Naive B cell (primary cell): Measurements from ENCODE around the gene GRK1. TPM values are rescaled to one million over a fixed set of nuclear protein-coding genes. Genes with fewer than 3 reads are reported as not detected.
A peak's percentile ranks its signal among the peaks of the same experiment; 100 is the strongest.
"Not testable (repeated sequence)": the region's sequence is repeated elsewhere in the genome, so short reads cannot be mapped to it uniquely, and the experiment has no call there.

Experiments used
- ATAC-seq, 2 donors: fragments of 150-1000 bp; cut with Tn5 transposase; 2 replicates each; pipeline ENCODE4 v1.10.0; 2021; ENCODE audit warnings: low read depth in 2 of 2, mild to moderate bottlenecking in 2 of 2, moderate library complexity in 2 of 2
- DNase-seq: peaks from one replicate; pipeline ENCODE4 v3.0.0; 2022
- H3K27ac Mint-ChIP-seq, 6 donors: one replicate each; pipeline ENCODE4 v1.8.0; 2020 to 2022; ENCODE audit warnings: mild to moderate bottlenecking in 6 of 6, mixed read lengths in 6 of 6, moderate library complexity in 5 of 6, inconsistent platforms in 2 of 6
- H3K27me3 Mint-ChIP-seq, 3 donors: one replicate each; pipeline ENCODE4 v1.8.0; 2021 to 2022; ENCODE audit warnings: mixed read lengths in 3 of 3, mild to moderate bottlenecking in 1 of 3
- H3K36me3 Mint-ChIP-seq, 2 donors: one replicate each; pipeline ENCODE4 v1.8.0; 2020 to 2022; ENCODE audit warnings: mixed read lengths in 2 of 2, inconsistent platforms in 1 of 2, mild to moderate bottlenecking in 1 of 2
- H3K4me1 Mint-ChIP-seq, 3 donors: one replicate each; pipeline ENCODE4 v1.8.0; 2020 to 2022; ENCODE audit warnings: mixed read lengths in 3 of 3, inconsistent platforms in 1 of 3, mild to moderate bottlenecking in 1 of 3, moderate library complexity in 1 of 3
- H3K4me3 Mint-ChIP-seq, 8 donors: one replicate each; pipeline ENCODE4 v1.8.0; 2020 to 2022; ENCODE audit warnings: mild to moderate bottlenecking in 8 of 8, mixed read lengths in 8 of 8, moderate library complexity in 8 of 8, inconsistent platforms in 2 of 8
- H3K9me3 Mint-ChIP-seq, 7 donors: one replicate each; pipeline ENCODE4 v1.8.0; 2020 to 2022; ENCODE audit warnings: mixed read lengths in 7 of 7, mild to moderate bottlenecking in 5 of 7, inconsistent platforms in 2 of 7, moderate library complexity in 1 of 7
- polyA plus RNA-seq, 6 donors: library from polyadenylated mRNA; unstranded; fragments of 300-500 nt; fragmentation: Illumina TruSeq; gene quantifications; one replicate each; pipeline ENCODE4 v1.2.3, GENCODE V29; 2021; ENCODE audit warnings: low read depth in 6 of 6

GRK1 gene
- polyA plus RNA-seq, 6 donors from 2014 or later, result not detected

DNA sequence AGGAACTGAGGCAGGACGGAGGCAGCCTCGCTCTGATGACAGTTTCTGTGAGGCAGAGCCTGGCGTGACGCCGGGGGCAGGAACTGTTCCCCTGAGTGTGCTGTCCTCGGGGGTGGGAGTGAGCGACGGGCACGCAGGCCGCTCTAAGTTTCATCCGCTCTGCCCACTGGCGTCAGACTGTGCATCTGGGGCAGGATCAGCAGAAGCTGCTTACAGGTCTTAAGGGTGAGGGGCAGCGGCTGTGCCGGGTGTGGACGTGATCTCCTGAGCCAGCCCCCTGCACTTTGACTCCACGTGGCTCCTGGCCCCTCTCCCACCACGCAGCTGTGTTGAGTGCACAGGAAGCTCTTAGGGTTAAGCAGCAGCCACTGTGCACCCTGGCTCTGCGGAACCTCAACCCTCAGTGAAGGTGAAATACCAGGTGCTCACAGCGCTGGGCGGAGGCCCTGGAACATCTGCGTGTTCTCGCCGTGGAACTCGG, 1.5 kb downstream of the GRK1 start:
- Mint-ChIP-seq H3K9me3 (no peaks in the 10 kb centered on the region), H3K27me3 (peaks cover 12 to 38% (median 25%) of the 10 kb centered on the region in 3 donors), H3K4me3 (no peak overlapping the region), H3K27ac (peak overlapping the region in 1 of 6 donors; percentile 21), H3K4me1 (no peaks in the 10 kb centered on the region), H3K36me3 (no peaks in the 10 kb centered on the region)
- DNase-seq, result no peak
- no peak for ATAC-seq

GRCh38 chr13:113669231-113669754, 2.3 kb downstream of the GRK1 start:
- Mint-ChIP-seq H3K27me3 (peaks cover 6 to 31% (median 23%) of the 10 kb centered on the region in 3 donors), H3K9me3 (no peaks in the 10 kb centered on the region), H3K27ac (peak overlapping the region in 1 of 6 donors; percentile 85), H3K36me3 (no peaks in the 10 kb centered on the region), H3K4me1 (no peaks in the 10 kb centered on the region), H3K4me3 (no peak overlapping the region)
- ATAC-seq (no peak), DNase-seq (no peak)

DNA sequence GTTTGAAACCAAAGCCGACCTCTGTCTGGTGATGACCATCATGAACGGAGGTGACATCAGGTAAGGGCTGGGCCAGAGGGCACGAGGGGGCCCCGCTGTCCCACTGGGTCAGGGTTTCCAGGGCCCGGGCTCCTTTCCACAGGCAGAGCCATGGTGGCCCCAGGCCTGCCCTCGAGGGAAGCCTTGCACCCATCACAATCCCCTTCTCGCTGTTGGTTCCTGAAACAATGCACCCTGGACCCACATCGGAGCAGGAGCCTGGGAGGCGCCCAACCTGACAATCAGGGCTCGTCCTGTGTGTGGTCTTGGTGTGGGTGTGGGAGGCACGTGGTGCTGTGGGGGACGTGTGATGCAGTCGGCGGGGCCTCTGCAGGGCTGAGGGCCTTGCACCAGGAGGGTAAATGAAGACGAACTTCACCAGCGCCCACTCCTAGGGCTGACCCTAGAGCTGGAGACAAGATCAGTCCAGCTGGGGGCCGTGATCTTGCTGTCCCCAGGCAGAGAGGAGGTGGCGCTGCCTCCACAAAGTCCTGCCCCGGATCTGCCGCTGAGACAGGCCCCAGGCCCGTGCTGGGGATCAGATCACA, 2.8 kb downstream of the GRK1 start:
- H3K27ac Mint-ChIP-seq, result peak overlapping the region in 1 of 6 donors; percentile 61
- H3K36me3 Mint-ChIP-seq, result no peaks in the 10 kb centered on the region
- H3K27me3 Mint-ChIP-seq, result peaks cover 6 to 25% (median 17%) of the 10 kb centered on the region in 3 donors
- H3K4me1 Mint-ChIP-seq, result no peaks in the 10 kb centered on the region
- no peak overlapping the region for H3K4me3 Mint-ChIP-seq
- DNase-seq (no peak), ATAC-seq (no peak)
- H3K9me3 Mint-ChIP-seq, result no peaks in the 10 kb centered on the region

DNA sequence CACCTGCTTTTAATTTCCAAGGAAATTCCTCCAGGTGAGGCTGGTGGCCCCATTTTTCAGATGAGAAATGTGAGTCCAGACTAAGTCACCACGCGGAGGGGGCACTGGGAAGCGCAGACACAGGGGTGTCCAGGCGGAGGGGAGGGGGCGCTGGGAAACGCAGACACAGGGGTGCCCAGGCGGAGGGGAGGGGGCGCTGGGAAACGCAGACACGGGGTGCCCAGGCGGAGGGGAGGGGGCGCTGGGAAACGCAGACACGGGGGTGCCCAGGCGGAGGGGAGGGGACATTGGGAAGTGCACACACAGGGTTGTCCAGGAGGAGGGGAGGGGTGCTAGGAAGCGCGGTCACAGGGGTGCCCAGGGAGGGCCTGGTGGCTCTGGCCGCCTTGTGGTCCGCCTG, 3.5 kb downstream of the GRK1 start:
- Mint-ChIP-seq H3K9me3 (no peaks in the 10 kb centered on the region), H3K36me3 (no peaks in the 10 kb centered on the region), H3K27me3 (peaks cover 6 to 19% (median 16%) of the 10 kb centered on the region in 3 donors), H3K4me1 (no peaks in the 10 kb centered on the region), H3K27ac (no peak overlapping the region), H3K4me3 (no peak overlapping the region)
- no peak for DNase-seq
- ATAC-seq, result no peak

GRCh38 chr13:113671066-113672001, 4.3 kb downstream of the GRK1 start:
- no peaks in the 10 kb centered on the region for H3K4me1 Mint-ChIP-seq
- no peak for ATAC-seq
- H3K4me3 Mint-ChIP-seq, result no peak overlapping the region
- peaks cover 6 to 19% (median 16%) of the 10 kb centered on the region in 3 donors for H3K27me3 Mint-ChIP-seq
- no peaks in the 10 kb centered on the region for H3K36me3 Mint-ChIP-seq
- no peak for DNase-seq
- H3K27ac Mint-ChIP-seq, result no peak overlapping the region
- no peaks in the 10 kb centered on the region for H3K9me3 Mint-ChIP-seq

DNA sequence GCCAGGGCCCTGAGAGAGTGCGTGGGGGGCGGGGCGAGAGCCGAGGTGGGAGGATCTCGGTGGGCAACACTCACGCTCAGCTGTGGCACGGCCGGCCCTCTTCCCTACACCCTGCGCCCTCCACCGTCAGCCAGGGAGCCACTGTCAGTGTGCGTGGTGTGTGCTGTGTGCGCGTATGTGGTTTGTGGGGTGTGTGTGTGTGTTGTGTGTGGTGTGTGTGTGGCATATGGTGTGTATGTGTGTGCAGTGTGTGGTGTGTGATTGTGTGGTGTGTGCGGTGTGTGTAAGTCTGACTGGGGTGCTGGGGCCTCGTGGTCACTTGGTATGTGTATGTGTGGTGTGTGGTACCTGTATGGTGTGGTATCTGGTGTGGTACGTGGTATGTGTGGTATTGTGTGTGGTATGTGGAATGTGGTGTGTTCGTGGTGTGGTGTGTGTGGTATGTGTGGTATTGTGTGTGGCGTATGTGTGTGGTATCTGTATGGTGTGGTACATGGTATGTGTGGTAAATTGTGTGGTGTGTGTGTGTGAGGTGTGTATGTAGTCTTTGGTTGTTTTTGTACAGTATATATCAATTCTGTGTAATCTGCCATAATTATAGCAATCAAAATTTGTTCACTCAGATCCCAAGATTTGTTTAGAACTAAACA, 5.1 kb downstream of the GRK1 start:
- Mint-ChIP-seq H3K27me3 (peaks cover 6 to 19% (median 16%) of the 10 kb centered on the region in 3 donors), H3K4me1 (no peaks in the 10 kb centered on the region), H3K9me3 (no peaks in the 10 kb centered on the region), H3K27ac (peak overlapping the region in 1 of 6 donors; percentile 21), H3K4me3 (peak overlapping the region in 2 of 8 donors; percentile 18 to 21), H3K36me3 (no peaks in the 10 kb centered on the region)
- DNase-seq, result no peak
- ATAC-seq, result no peak

- Mint-ChIP-seq H3K4me1 (peaks cover 4 to 16% (median 6%) of the 10 kb centered on the region in 3 donors), H3K4me3 (peak overlapping the region in 4 of 8 donors; percentile 48 to 80 (median 52)), H3K27ac (no peak overlapping the region), H3K36me3 (no peaks in the 10 kb centered on the region), H3K9me3 (peaks cover 0 to 6% (median 0%) of the 10 kb centered on the region in 7 donors), H3K27me3 (peaks cover 0 to 14% (median 0%) of the 10 kb centered on the region in 3 donors)
- DNase-seq (no peak), ATAC-seq (no peak)
Observed at GRCh38 chr13:113722921-113723320, 55.9 kb downstream of the GRK1 start.

- Mint-ChIP-seq H3K27me3 (peaks cover 0 to 17% (median 0%) of the 10 kb centered on the region in 3 donors), H3K27ac (peak overlapping the region in 1 of 6 donors; percentile 90), H3K9me3 (peaks cover 0 to 6% (median 0%) of the 10 kb centered on the region in 7 donors), H3K36me3 (no peaks in the 10 kb centered on the region), H3K4me3 (peak overlapping the region in 4 of 8 donors; percentile 7 to 82 (median 65)), H3K4me1 (peaks cover 4 to 16% (median 6%) of the 10 kb centered on the region in 3 donors)
- DNase-seq (no peak), ATAC-seq (no peak)
Observed at GRCh38 chr13:113723410-113724015, 56.5 kb downstream of the GRK1 start.

GRCh38 chr13:113724016-113724758, 57.2 kb downstream of the GRK1 start:
- H3K4me1 Mint-ChIP-seq, result peaks cover 4 to 16% (median 6%) of the 10 kb centered on the region in 3 donors
- peaks cover 0 to 23% (median 0%) of the 10 kb centered on the region in 3 donors for H3K27me3 Mint-ChIP-seq
- peak overlapping the region; percentile 44 to 85 (median 77) for H3K4me3 Mint-ChIP-seq
- DNase-seq (no peak), ATAC-seq (no peak)
- H3K36me3 Mint-ChIP-seq, result no peaks in the 10 kb centered on the region
- peaks cover 0 to 6% (median 0%) of the 10 kb centered on the region in 7 donors for H3K9me3 Mint-ChIP-seq
- peak overlapping the region; percentile 64 to 99 (median 90) for H3K27ac Mint-ChIP-seq

- Mint-ChIP-seq H3K9me3 (peaks cover 0 to 6% (median 0%) of the 10 kb centered on the region in 7 donors), H3K4me3 (peak overlapping the region; percentile 16 to 85 (median 76)), H3K36me3 (no peaks in the 10 kb centered on the region), H3K4me1 (peaks cover 4 to 16% (median 6%) of the 10 kb centered on the region in 3 donors), H3K27me3 (peaks cover 0 to 28% (median 0%) of the 10 kb centered on the region in 3 donors), H3K27ac (peak overlapping the region in 5 of 6 donors; percentile 82 to 99 (median 95))
- peak; percentile 87 to 91 for ATAC-seq
- peak; percentile 83 for DNase-seq
Observed at GRCh38 chr13:113724780-113725315, 57.8 kb downstream of the GRK1 start.

DNA sequence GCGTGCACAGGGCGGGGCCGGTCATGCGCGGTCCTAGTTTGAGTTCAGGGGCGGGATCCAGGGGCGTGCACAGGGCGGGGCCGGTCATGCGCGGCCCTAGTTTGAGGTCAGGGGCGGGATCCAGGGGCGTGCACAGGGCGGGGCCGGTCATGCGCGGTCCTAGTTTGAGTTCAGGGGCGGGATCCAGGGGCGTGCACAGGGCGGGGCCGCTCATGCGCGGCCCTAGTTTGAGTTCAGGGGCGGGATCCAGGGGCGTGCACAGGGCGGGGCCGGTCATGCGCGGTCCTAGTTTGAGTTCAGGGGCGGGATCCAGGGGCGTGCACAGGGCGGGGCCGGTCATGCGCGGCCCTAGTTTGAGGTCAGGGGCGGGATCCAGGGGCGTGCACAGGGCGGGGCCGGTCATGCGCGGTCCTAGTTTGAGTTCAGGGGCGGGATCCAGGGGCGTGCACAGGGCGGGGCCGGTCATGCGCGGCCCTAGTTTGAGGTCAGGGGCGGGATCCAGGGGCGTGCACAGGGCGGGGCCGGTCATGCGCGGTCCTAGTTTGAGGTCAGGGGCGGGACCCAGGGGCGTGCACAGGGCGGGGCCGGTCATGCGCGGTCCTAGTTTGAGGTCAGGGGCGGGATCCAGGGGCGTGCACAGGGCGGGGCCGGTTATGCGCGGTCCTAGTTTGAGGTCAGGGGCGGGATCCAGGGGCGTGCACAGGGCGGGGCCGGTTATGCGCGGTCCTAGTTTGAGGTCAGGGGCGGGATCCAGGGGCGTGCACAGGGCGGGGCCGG, 58.5 kb downstream of the GRK1 start:
- not testable (repeated sequence) for H3K9me3 Mint-ChIP-seq, ATAC-seq, DNase-seq, H3K36me3 Mint-ChIP-seq
- peaks cover 4 to 16% (median 6%) of the 10 kb centered on the region in 3 donors for H3K4me1 Mint-ChIP-seq
- H3K27ac Mint-ChIP-seq, result peak overlapping the region in 4 of 6 donors; percentile 82 to 99 (median 96)
- peak overlapping the region in 6 of 8 donors; percentile 16 to 85 (median 76) for H3K4me3 Mint-ChIP-seq
- peaks cover 0 to 28% (median 0%) of the 10 kb centered on the region in 3 donors for H3K27me3 Mint-ChIP-seq
